GM12878 (cell line): ENCODE results near the gene ABCA3. TPM values are rescaled to one million over a fixed set of nuclear protein-coding genes. Genes with fewer than 3 reads are reported as not detected.

Experiments
- ATAC-seq: fragments of 200-7000 bp; cut with Tn5 transposase; 3 replicates; pipeline ENCODE4 v1.9.1; 2020; ENCODE audit warnings: mild to moderate bottlenecking, moderate library complexity
- BruUV-seq: library from RNA; stranded (reverse); fragments of 400-500 nt; replicated peaks from 2 replicates; lab custom pipeline; 2021; lab: Mats Ljungman, UMichigan
- CTCF ChIA-PET: fragments of 300-600 bp; sonication (Branson Sonifier 250); formaldehyde crosslinking; extraction: SDS; loops from one replicate; lab custom pipeline; 2021; ENCODE audit warnings: inconsistent platforms; lab: Yijun Ruan, JAX
- POLR2A ChIA-PET: fragments of 350-600 bp; formaldehyde crosslinking; extraction: SDS; loops from one replicate; lab custom pipeline; 2021; ENCODE audit warnings: inconsistent platforms; lab: Charles Lee
- RAD21 ChIA-PET: fragments of 300-600 bp; sonication (Branson Sonifier 250); formaldehyde crosslinking; loops from one replicate; lab custom pipeline; 2023; ENCODE audit warnings: antibody characterized with exemption; ENCODE audit not compliant: unreplicated experiment; lab: Charles Lee
- SMC1A ChIA-PET: fragments of 300-600 bp; sonication (Branson Sonifier 250); formaldehyde crosslinking; loops from one replicate; lab custom pipeline; 2023; ENCODE audit not compliant: unreplicated experiment, uncharacterized antibody; lab: Charles Lee
- DNase-seq: peaks from one replicate; pipeline ENCODE4 v3.0.0-alpha.2; 2011; ENCODE audit warnings: low read depth, low spot score
- FAIRE-seq: peaks from 3 replicates; lab custom pipeline; 2011; peaks lifted over from hg19 to GRCh38; lab: Jason Lieb, UNC
- H2AFZ ChIP-seq: 2 replicates; pipeline ENCODE4 v1.6.0; 2011; ENCODE audit warnings: low read depth, low read length, control low read depth; ENCODE audit not compliant: control insufficient read depth
- H3K27ac ChIP-seq: 2 replicates; pipeline ENCODE4 v1.5.1; 2011; ENCODE audit warnings: control low read depth; ENCODE audit not compliant: control insufficient read depth, insufficient read depth
- H3K27me3 ChIP-seq, 2 experiments: replicated peaks in 1 of 2; 2 replicates each; pipeline versions ENCODE4 v1.6.0 to v1.6.1; 2011; ENCODE audit warnings: low read length in 1 of 2; ENCODE audit not compliant: control insufficient read depth in 2 of 2, insufficient read depth in 2 of 2
- H3K36me3 ChIP-seq, 2 experiments: 2 replicates each; pipeline ENCODE4 v1.5.1; 2011; ENCODE audit warnings: low read length in 1 of 2; ENCODE audit not compliant: control insufficient read depth in 2 of 2, insufficient read depth in 2 of 2
- H3K4me1 ChIP-seq: 2 replicates; pipeline ENCODE4 v1.6.1; 2011; ENCODE audit warnings: mild to moderate bottlenecking, low read length, moderate library complexity, mixed read lengths; ENCODE audit not compliant: control insufficient read depth, insufficient read depth
- H3K4me2 ChIP-seq: 2 replicates; pipeline ENCODE4 v1.6.0; 2011; ENCODE audit warnings: control low read depth; ENCODE audit not compliant: control insufficient read depth, insufficient read depth
- H3K4me3 ChIP-seq: fragments of 200-600 bp; sonication (generic); 2 replicates; pipeline ENCODE4 v1.5.1; 2016
- H3K79me2 ChIP-seq: 2 replicates; pipeline ENCODE4 v1.6.0; 2011; ENCODE audit warnings: low read length; ENCODE audit not compliant: control insufficient read depth, insufficient read depth
- H3K9ac ChIP-seq: 2 replicates; pipeline ENCODE4 v1.8.0; 2011; ENCODE audit warnings: low read length, control low read depth, mixed read lengths; ENCODE audit not compliant: control insufficient read depth, insufficient read depth
- H3K9me3 ChIP-seq: replicated peaks from 3 replicates; pipeline ENCODE4 v1.5.1; 2011; ENCODE audit warnings: mild to moderate bottlenecking, low read length; ENCODE audit not compliant: control insufficient read depth, insufficient read depth
- H4K20me1 ChIP-seq: 2 replicates; pipeline ENCODE4 v1.6.0; 2011; ENCODE audit not compliant: control insufficient read depth, insufficient read depth
- CHD1 ChIP-seq: IDR thresholded peaks from 2 replicates; pipeline ENCODE4 v1.6.1; 2012; ENCODE audit warnings: low read depth, low read length, improper control_type of control experiment
- CREM ChIP-seq: IDR thresholded peaks from 2 replicates; pipeline ENCODE4 v1.6.1; 2014; ENCODE audit warnings: antibody characterized with exemption, low read depth
- EED ChIP-seq: sonication (generic); IDR thresholded peaks from 2 replicates; pipeline ENCODE4 v1.6.1; 2016; ENCODE audit warnings: antibody characterized with exemption, low read depth
- EGR1 ChIP-seq, 2 experiments: IDR thresholded peaks; 1 replicate in 1 of 2; 2 replicates in 1 of 2; pipeline ENCODE4 v1.6.1; 2011 to 2012; ENCODE audit warnings: low read depth in 2 of 2, low read length in 2 of 2, borderline replicate concordance in 1 of 2, mild to moderate bottlenecking in 1 of 2, moderate library complexity in 1 of 2
- MTA2 ChIP-seq: fragments of 450-650 bp; IDR thresholded peaks from 2 replicates; pipeline ENCODE4 v1.6.1; 2016; ENCODE audit warnings: low read depth, mild to moderate bottlenecking, moderate library complexity
- NFIC ChIP-seq: IDR thresholded peaks from 2 replicates; pipeline ENCODE4 v1.6.1; 2012; ENCODE audit warnings: low read depth, mild to moderate bottlenecking, inconsistent platforms, low read length, moderate library complexity
- POLR2A ChIP-seq: IDR thresholded peaks from 2 replicates; pipeline ENCODE4 v1.6.1; 2011; ENCODE audit warnings: low read depth, mild to moderate bottlenecking, low read length
- RAD51 ChIP-seq: fragments of 450-650 bp; IDR thresholded peaks from 2 replicates; pipeline ENCODE4 v1.6.1; 2016; ENCODE audit warnings: moderate library complexity, mild to moderate bottlenecking, inconsistent platforms
- RCOR1 ChIP-seq: conservative IDR thresholded peaks from 2 replicates; pipeline ENCODE4 v1.6.1; 2012; ENCODE audit warnings: low read depth, low read length, improper control_type of control experiment
- RELA ChIP-seq: fragments of 450-650 bp; IDR thresholded peaks from 2 replicates; pipeline ENCODE4 v1.8.0; 2014; ENCODE audit warnings: borderline replicate concordance; ENCODE audit not compliant: partially characterized antibody
- SIX5 ChIP-seq: IDR thresholded peaks from 2 replicates; pipeline ENCODE4 v1.6.1; 2011; ENCODE audit warnings: mild to moderate bottlenecking, low read depth, low read length, moderate library complexity; ENCODE audit not compliant: severe bottlenecking
- SREBF1 ChIP-seq: IDR thresholded peaks from 2 replicates; pipeline ENCODE4 v1.6.1; 2012; ENCODE audit warnings: mild to moderate bottlenecking, low read length
- ZNF207 ChIP-seq: fragments of 450-650 bp; IDR thresholded peaks from 2 replicates; pipeline ENCODE4 v1.6.1; 2014; ENCODE audit warnings: antibody characterized with exemption, mild to moderate bottlenecking, borderline replicate concordance
- WGBS: methylation state at CpG from one replicate; pipeline ENCODE4 v1.1.6; 2016; ENCODE audit warnings: low lambda C conversion rate; ENCODE audit not compliant: insufficient replicate concordance, insufficient coverage; ENCODE audit errors: missing lambda C conversion rate; 5-methylcytosine and 5-hydroxymethylcytosine counted together
- in situ Hi-C: fragments of 300-500 bp; cut with MboI; formaldehyde crosslinking; loops from 9 replicates; pipeline ENCODE4 v1.14.3; 2018; ENCODE audit warnings: mixed read lengths
- intact Hi-C: fragments of 100-400 bp; cut with micrococcal nuclease; formaldehyde crosslinking; loops from one replicate; pipeline ENCODE4 v1.14.2; 2022; ENCODE audit not compliant: unreplicated experiment
- polyA plus RNA-seq, 11 experiments: library from polyadenylated mRNA; depleted of rRNA in 4 of 11; unstranded in 6 of 11; stranded (reverse) in 5 of 11; fragments of >200 nt; fragmentation: Nextera tagmentation in 4 of 11; fragmentation: Illumina TruSeq in 1 of 11; extraction: Ambion mirVana in 4 of 11; extraction: Trizol in 1 of 11; gene quantifications; 1 replicate in 1 of 11; 2 replicates in 10 of 11; pipeline versions ENCODE4 v1.2.1 to v1.2.3, GENCODE V29; 2011 to 2016; ENCODE audit warnings: inconsistent platforms in 2 of 11, missing spikeins in 2 of 11, low read depth in 1 of 11
- total RNA-seq, 4 experiments: library from RNA; depleted of rRNA in 3 of 4; stranded (reverse); fragments of >200 nt in 3 of 4; fragmentation: Illumina TruSeq in 1 of 4; extraction: Trizol in 1 of 4; gene quantifications; 2 replicates each; pipeline versions ENCODE4 v1.2.1 to v1.2.3, GENCODE V29; 2013 to 2021
- TF ChIP-seq, protein P1 (sequence below): IDR thresholded peaks from 2 replicates; pipeline ENCODE4 v1.6.1; 2012; ENCODE audit warnings: low read depth, low read length, improper control_type of control experiment

The ABCA3 gene
- total and polyA plus RNA-seq, 10 of the 15 experiments (the other 5 are each of a cell fraction or from before 2014, with no cell fraction given), result 0.71 to 17.6 (median 6.7) TPM

DNA sequence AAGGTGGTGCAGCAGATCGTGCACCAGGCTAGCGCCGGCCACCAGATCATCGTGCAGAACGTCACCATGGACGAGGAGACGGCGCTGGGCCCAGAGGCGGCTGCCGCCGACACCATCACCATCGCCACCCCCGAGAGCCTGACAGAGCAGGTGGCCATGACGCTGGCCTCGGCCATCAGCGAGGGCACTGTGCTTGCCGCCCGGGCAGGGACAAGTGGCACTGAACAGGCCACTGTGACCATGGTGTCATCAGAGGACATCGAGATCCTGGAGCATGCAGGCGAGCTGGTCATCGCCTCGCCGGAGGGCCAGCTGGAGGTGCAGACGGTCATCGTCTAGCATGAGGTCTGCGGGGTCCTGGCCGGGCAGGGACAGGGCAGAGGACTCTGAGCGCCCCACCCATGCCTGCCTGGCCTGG lies 105.3 kb downstream of the ABCA3 start:
- Histone ChIP-seq H3K4me1 (no peaks in the 10 kb centered on the region), H3K9ac (no peak overlapping the region), H2AFZ (no peak overlapping the region), H3K4me2 (no peak overlapping the region), H3K9me3 (no peaks in the 10 kb centered on the region), H3K36me3 (peaks cover 0 to 33% of the 10 kb centered on the region in 2 experiments; a peak in 3 of 4 replicates), H3K27me3 (no peaks in the 10 kb centered on the region), H3K27ac (no peak overlapping the region), H3K79me2 (no peaks in the 10 kb centered on the region), H4K20me1 (no peaks in the 10 kb centered on the region), H3K4me3 (no peak overlapping the region)
- BruUV-seq, result no TSS peak
- DNase-seq (no peak), ATAC-seq (no peak), FAIRE-seq (no peak)
- in situ Hi-C loops (no loop called here), intact Hi-C loops (no loop called here)
- 97% methylated on average over 26 of the region's 28 CpGs for WGBS
- CTCF ChIA-PET, result no interaction called here
- no peak for TF ChIP-seq RCOR1
- no peak for TF ChIP-seq ZNF207
- peak; percentile 10; the same call in 1 of the 2 replicates for TF ChIP-seq POLR2A
- TF ChIP-seq, protein P1, sequence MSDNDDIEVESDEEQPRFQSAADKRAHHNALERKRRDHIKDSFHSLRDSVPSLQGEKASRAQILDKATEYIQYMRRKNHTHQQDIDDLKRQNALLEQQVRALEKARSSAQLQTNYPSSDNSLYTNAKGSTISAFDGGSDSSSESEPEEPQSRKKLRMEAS, result no peak
- no peak for TF ChIP-seq EED
- TF ChIP-seq EGR1 (IDR thresholded peaks at IDR 0.05; ENCODE audit: borderline replicate concordance in 1 of 2, low read depth in 2 of 2, low read length in 2 of 2), result no peak
- no peak for TF ChIP-seq SIX5
- SMC1A ChIA-PET, result no interaction called here
- POLR2A ChIA-PET, result no interaction called here
- RAD21 ChIA-PET, result no interaction called here

DNA sequence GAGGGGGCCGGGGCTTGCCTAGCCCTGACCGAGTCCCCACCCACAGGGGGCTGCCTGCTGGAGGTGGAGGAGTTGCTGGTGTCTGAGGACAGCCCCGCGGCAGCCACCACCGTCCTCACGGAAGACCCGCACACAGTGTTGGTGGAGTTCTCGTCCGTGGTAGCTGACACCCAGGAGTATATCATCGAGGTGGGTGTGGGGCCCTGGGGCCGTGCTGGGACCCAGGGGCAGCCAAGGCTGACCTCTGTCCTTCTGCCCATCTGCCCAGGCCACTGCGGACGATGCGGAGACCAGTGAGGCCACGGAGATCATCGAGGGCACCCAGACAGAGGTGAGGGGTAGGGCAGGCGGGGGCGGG lies 105.7 kb downstream of the ABCA3 start:
- ATAC-seq (no peak), DNase-seq (no peak), FAIRE-seq (no peak)
- Histone ChIP-seq H3K4me1 (no peaks in the 10 kb centered on the region), H3K9me3 (no peaks in the 10 kb centered on the region), H3K27me3 (no peaks in the 10 kb centered on the region), H2AFZ (no peak overlapping the region), H4K20me1 (no peaks in the 10 kb centered on the region), H3K4me3 (no peak overlapping the region), H3K36me3 (peaks cover 0 to 34% of the 10 kb centered on the region in 2 experiments; a peak in 3 of 4 replicates), H3K4me2 (no peak overlapping the region), H3K79me2 (no peaks in the 10 kb centered on the region), H3K9ac (no peak overlapping the region), H3K27ac (no peak overlapping the region)
- in situ Hi-C loops (no loop called here), intact Hi-C loops (no loop called here)
- TF ChIP-seq MTA2, result no peak
- no peak for TF ChIP-seq CHD1
- no peak for TF ChIP-seq SREBF1
- no peak for TF ChIP-seq CREM
- no peak for TF ChIP-seq RELA
- TF ChIP-seq RAD51, result no peak
- TF ChIP-seq NFIC, result no peak
- POLR2A ChIA-PET, result no interaction called here
- CTCF ChIA-PET, result no interaction called here
- RAD21 ChIA-PET, result interaction anchor here (0.7 kb wide), 1 partner anchor 368 kb away, joined by 4 read pairs; no protein-coding TSS in a partner anchor
- BruUV-seq, result no TSS peak
- SMC1A ChIA-PET, result no interaction called here
- 89% methylated on average over 8 of the region's 18 CpGs for WGBS
